ENCODE measurements around the gene GPN2.

GRCh38 chr1:26938659-26939025, 48.6 kb upstream of the GPN2 start:
- TF ChIP-seq EZH2 (IDR thresholded peaks at IDR 0.05; ENCODE audit: low read depth), result no peak
- TF ChIP-seq, protein P1, sequence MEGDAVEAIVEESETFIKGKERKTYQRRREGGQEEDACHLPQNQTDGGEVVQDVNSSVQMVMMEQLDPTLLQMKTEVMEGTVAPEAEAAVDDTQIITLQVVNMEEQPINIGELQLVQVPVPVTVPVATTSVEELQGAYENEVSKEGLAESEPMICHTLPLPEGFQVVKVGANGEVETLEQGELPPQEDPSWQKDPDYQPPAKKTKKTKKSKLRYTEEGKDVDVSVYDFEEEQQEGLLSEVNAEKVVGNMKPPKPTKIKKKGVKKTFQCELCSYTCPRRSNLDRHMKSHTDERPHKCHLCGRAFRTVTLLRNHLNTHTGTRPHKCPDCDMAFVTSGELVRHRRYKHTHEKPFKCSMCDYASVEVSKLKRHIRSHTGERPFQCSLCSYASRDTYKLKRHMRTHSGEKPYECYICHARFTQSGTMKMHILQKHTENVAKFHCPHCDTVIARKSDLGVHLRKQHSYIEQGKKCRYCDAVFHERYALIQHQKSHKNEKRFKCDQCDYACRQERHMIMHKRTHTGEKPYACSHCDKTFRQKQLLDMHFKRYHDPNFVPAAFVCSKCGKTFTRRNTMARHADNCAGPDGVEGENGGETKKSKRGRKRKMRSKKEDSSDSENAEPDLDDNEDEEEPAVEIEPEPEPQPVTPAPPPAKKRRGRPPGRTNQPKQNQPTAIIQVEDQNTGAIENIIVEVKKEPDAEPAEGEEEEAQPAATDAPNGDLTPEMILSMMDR (conservative IDR thresholded peaks at IDR 0.05), result no peak

Data from PC-9 (cell line).